ENCODE data around the gene DLX2.
"Not testable (repeated sequence)": the region's sequence is repeated elsewhere in the genome, so short reads cannot be mapped to it uniquely, and the experiment has no call there.

The DLX2 gene

GRCh38 chr2:172072303-172072702 lies 30.4 kb downstream of the DLX2 start:
- Histone ChIP-seq H3K36me3 (ENCODE audit: control insufficient read depth, insufficient read depth, low read length) (no peaks in the 10 kb centered on the region), H3K27me3 (replicated peaks; ENCODE audit: control insufficient read depth, insufficient read depth, low read length) (no peaks in the 10 kb centered on the region), H3K4me3 (replicated peaks; ENCODE audit: low read depth, low read length) (no peak overlapping the region)
- TF ChIP-seq CTCF (IDR thresholded peaks at IDR 0.05; ENCODE audit: insufficient read depth, low read length, poor library complexity, severe bottlenecking): no peak
- DNase-seq (ENCODE audit: extremely low read depth, insufficient read length): no peak

- DNase-seq (ENCODE audit: extremely low read depth, insufficient read length): no peak
- TF ChIP-seq CTCF (IDR thresholded peaks at IDR 0.05; ENCODE audit: insufficient read depth, low read length, poor library complexity, severe bottlenecking): no peak
- H3K36me3 ChIP-seq (ENCODE audit: control insufficient read depth, insufficient read depth, low read length): no peaks in the 10 kb centered on the region
- no peak overlapping the region for H3K4me3 ChIP-seq (replicated peaks; ENCODE audit: low read depth, low read length)
- no peaks in the 10 kb centered on the region for H3K27me3 ChIP-seq (replicated peaks; ENCODE audit: control insufficient read depth, insufficient read depth, low read length)
These were observed 31.8 kb downstream of the DLX2 start for GRCh38 chr2:172070936-172071335.

GRCh38 chr2:172067905-172068304 lies 34.8 kb downstream of the DLX2 start:
- H3K4me3 ChIP-seq (replicated peaks; ENCODE audit: low read depth, low read length); H3K36me3 ChIP-seq (ENCODE audit: control insufficient read depth, insufficient read depth, low read length); DNase-seq (ENCODE audit: extremely low read depth, insufficient read length); H3K27me3 ChIP-seq (replicated peaks; ENCODE audit: control insufficient read depth, insufficient read depth, low read length): not testable (repeated sequence)

- TF ChIP-seq CTCF (IDR thresholded peaks at IDR 0.05; ENCODE audit: insufficient read depth, low read length, poor library complexity, severe bottlenecking): no peak
- no peaks in the 10 kb centered on the region for H3K36me3 ChIP-seq (ENCODE audit: control insufficient read depth, insufficient read depth, low read length)
These were observed 36.3 kb downstream of the DLX2 start for GRCh38 chr2:172066394-172066886.

GRCh38 chr2:172065111-172065510 lies 37.6 kb downstream of the DLX2 start:
- TF ChIP-seq CTCF (IDR thresholded peaks at IDR 0.05; ENCODE audit: insufficient read depth, low read length, poor library complexity, severe bottlenecking): no peak
- DNase-seq (ENCODE audit: extremely low read depth, insufficient read length): no peak
- no peaks in the 10 kb centered on the region for H3K36me3 ChIP-seq (ENCODE audit: control insufficient read depth, insufficient read depth, low read length)
- H3K27me3 ChIP-seq (replicated peaks; ENCODE audit: control insufficient read depth, insufficient read depth, low read length): no peaks in the 10 kb centered on the region
- no peak overlapping the region for H3K4me3 ChIP-seq (replicated peaks; ENCODE audit: low read depth, low read length)

More at GRCh38 chr2:172066394-172066886, 36.3 kb downstream of the DLX2 start:
- Histone ChIP-seq H3K4me3 (replicated peaks; ENCODE audit: low read depth, low read length) (no peak overlapping the region), H3K27me3 (replicated peaks; ENCODE audit: control insufficient read depth, insufficient read depth, low read length) (no peaks in the 10 kb centered on the region)
- no peak for DNase-seq (ENCODE audit: extremely low read depth, insufficient read length)

- H3K27me3 ChIP-seq (replicated peaks; ENCODE audit: control insufficient read depth, insufficient read depth, low read length): no peaks in the 10 kb centered on the region
- no peak for DNase-seq (ENCODE audit: extremely low read depth, insufficient read length)
- no peaks in the 10 kb centered on the region for H3K36me3 ChIP-seq (ENCODE audit: control insufficient read depth, insufficient read depth, low read length)
- no peak overlapping the region for H3K4me3 ChIP-seq (replicated peaks; ENCODE audit: low read depth, low read length)
- TF ChIP-seq CTCF (IDR thresholded peaks at IDR 0.05; ENCODE audit: insufficient read depth, low read length, poor library complexity, severe bottlenecking): no peak
These were observed 39.3 kb downstream of the DLX2 start for GRCh38 chr2:172063446-172063845.
